Activated T-helper 2 cell treated with anti-CD3 and anti-CD28 coated beads, Interferon-gamma antibody, Interleukin-2, Interleukin-4, amounts not matched to agents 10 μg/mL and 5 μg/mL and 100 μg/mL, durations not matched to agents 14 hours and 24 hours and 36 hours (primary cell): ENCODE data around the gene HS3ST3A1. TPM values are rescaled to one million over a fixed set of nuclear protein-coding genes. Genes with fewer than 3 reads are reported as not detected.

ENCODE experiments used
- DNase-seq: peaks from one replicate; pipeline ENCODE4 v3.0.0; 2021; ENCODE audit warnings: low spot score
- H3K27ac Mint-ChIP-seq: one replicate; pipeline ENCODE4 v1.8.0; 2021; ENCODE audit warnings: mixed read lengths
- H3K27me3 Mint-ChIP-seq: one replicate; pipeline ENCODE4 v1.8.0; 2021; ENCODE audit warnings: low read depth, mixed read lengths
- H3K36me3 Mint-ChIP-seq: one replicate; pipeline ENCODE4 v1.8.0; 2021; ENCODE audit warnings: low read depth, mixed read lengths
- H3K4me1 Mint-ChIP-seq: one replicate; pipeline ENCODE4 v1.8.0; 2021; ENCODE audit warnings: low read depth, mixed read lengths
- H3K4me3 Mint-ChIP-seq: one replicate; pipeline ENCODE4 v1.8.0; 2021; ENCODE audit warnings: low read depth, mild to moderate bottlenecking, moderate library complexity, mixed read lengths
- H3K9me3 Mint-ChIP-seq: one replicate; pipeline ENCODE4 v1.8.0; 2021; ENCODE audit warnings: mixed read lengths
- intact Hi-C: fragments of 100-400 bp; cut with micrococcal nuclease; formaldehyde crosslinking; loops from one replicate; pipeline ENCODE4 v1.15.1; 2023
- total RNA-seq: library from RNA; stranded (reverse); gene quantifications from 2 replicates; pipeline ENCODE4 v1.2.3, GENCODE V29; 2022

The HS3ST3A1 gene
- total RNA-seq, 1 donor from 2014 or later, result 1.2 TPM

DNA sequence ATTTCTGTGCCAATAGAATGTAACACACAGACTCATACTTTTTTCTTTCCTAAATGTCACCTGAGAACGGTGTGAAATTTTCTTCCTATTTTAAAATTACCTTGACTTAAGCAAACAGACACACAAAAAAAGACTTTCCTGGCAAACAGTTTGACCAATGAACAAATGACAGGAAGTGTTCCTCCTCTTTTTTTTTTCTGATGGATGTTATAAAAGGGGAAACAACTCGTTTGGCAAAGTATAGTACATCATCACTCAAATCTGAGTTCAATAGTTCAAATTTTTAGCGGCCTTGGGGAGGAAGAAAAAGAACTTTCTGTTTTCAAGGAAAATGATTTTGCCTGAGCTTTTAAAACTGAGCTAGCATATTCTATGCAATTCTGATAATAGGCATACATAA, 19.8 kb downstream of the HS3ST3A1 start:
- Mint-ChIP-seq H3K4me1 (no peaks in the 10 kb centered on the region), H3K4me3 (no peak overlapping the region), H3K9me3 (no peaks in the 10 kb centered on the region), H3K27me3 (peaks cover 6% of the 10 kb centered on the region), H3K27ac (no peak overlapping the region), H3K36me3 (no peaks in the 10 kb centered on the region)
- intact Hi-C loops, result no loop called here
- DNase-seq, result no peak

DNA sequence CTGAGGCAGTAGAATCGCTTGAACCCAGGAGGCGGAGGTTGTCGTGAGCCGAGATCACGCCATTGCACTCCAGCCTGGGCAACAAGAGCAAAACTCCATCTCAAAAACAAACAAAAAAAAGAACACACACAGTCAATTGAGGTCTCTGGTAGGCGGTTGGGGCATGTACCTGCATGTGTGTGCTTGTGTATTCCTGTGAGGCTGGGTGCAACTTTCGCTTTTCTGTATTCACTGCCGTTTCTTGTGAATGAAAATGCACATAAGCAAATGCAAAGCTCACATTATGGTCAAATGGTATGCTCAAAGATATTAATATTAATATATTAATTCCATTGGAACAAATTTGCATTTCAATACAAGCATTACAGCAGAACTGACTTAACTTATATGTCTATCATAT, 20.9 kb downstream of the HS3ST3A1 start:
- Mint-ChIP-seq H3K36me3 (no peaks in the 10 kb centered on the region), H3K4me1 (no peaks in the 10 kb centered on the region), H3K4me3 (no peak overlapping the region), H3K27ac (no peak overlapping the region), H3K27me3 (peaks cover 6% of the 10 kb centered on the region), H3K9me3 (peaks cover 4% of the 10 kb centered on the region)
- no peak for DNase-seq
- intact Hi-C loops, result no loop called here

DNA sequence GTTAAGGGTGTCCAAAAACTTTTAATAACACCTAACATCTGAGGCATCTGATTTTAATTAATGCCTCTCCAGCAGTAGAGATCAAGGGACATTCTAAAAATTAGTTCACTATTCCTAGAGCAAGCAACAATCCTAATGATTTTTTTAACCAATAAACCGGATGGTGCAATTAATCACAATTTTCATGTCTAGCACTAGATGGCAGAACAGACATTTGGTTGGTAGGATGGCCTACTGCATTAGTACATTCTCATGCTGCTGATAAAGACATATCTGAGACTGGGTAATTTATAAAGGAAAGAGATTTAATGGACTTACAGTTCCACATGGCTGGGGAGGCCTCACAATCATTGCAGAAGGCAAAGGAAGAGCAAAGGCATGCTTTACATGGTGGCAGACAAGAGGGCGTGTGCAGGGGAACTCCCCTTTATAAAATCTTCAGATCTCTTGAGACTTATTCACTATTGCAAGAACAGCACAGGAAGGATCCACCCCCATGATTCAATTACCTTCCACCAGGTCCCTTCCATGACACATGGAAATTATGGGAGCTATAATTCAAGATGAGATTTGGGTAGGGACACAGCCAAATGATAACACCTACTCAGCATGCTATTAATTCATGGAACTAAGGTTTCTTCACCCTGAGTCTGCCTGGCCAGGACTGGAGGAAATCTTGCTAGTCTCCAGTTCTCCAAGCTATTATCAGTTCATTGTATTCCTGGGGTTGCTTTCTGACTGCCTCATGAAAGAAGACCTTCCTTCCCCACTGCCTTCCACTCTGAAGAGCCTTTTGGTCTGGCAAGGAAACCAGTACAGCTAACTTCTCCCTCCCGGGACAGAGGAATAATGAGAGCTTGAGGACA, 24.8 kb downstream of the HS3ST3A1 start:
- peaks cover 4% of the 10 kb centered on the region for H3K9me3 Mint-ChIP-seq
- no peak for DNase-seq
- no peaks in the 10 kb centered on the region for H3K36me3 Mint-ChIP-seq
- no peak overlapping the region for H3K27ac Mint-ChIP-seq
- H3K4me1 Mint-ChIP-seq, result no peaks in the 10 kb centered on the region
- H3K4me3 Mint-ChIP-seq, result no peak overlapping the region
- peaks cover 1% of the 10 kb centered on the region for H3K27me3 Mint-ChIP-seq
- intact Hi-C loops, result no loop called here

DNA sequence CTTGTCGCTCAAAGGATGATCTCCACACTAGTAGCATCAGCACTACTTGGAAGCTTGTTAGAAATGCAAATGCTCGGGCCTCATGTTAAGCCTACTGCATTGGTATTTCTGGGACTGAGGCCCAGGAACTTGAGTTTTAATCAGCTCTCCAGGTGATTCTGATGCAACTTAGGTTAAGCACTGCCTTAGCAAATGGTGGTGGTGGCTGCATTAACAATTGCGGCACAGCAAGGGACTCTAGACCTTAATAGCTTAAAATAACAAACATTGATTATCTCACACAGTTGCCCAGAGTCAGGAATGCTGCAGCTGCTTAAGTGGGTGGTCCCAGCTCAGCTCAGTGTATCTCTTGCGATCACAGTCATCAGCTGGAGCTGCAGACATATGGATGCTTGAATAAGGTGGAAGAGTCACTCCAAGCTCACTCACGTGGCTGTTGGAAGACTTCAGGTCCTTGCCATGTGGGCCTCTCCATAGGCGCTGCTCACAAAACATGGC, 25.8 kb downstream of the HS3ST3A1 start:
- H3K4me3 Mint-ChIP-seq, result no peak overlapping the region
- H3K27ac Mint-ChIP-seq, result no peak overlapping the region
- no peaks in the 10 kb centered on the region for H3K4me1 Mint-ChIP-seq
- no peak for DNase-seq
- H3K36me3 Mint-ChIP-seq, result no peaks in the 10 kb centered on the region
- H3K9me3 Mint-ChIP-seq, result peaks cover 4% of the 10 kb centered on the region
- peaks cover 3% of the 10 kb centered on the region for H3K27me3 Mint-ChIP-seq
- intact Hi-C loops, result no loop called here

DNA sequence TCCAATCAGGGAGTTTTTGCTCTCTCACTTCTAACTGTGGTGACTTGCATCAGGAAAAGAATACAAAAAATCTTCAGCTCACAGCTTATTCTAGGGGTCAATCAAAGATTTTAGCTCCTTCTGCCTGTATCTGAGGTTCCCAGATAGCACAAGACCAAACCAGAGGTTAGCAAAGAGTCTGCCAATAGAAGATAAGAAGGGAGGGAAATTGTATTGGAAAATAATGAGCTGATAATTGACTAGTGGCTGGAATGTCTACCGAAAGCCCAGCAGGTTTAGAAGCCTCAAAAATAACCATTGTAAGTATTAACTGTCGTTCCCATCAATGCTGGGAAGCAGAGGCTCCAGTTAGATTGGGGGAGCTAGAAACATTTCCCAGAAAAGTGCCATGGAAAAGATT, 26.3 kb downstream of the HS3ST3A1 start:
- no peak for DNase-seq
- H3K9me3 Mint-ChIP-seq, result peaks cover 4% of the 10 kb centered on the region
- H3K4me3 Mint-ChIP-seq, result no peak overlapping the region
- no peak overlapping the region for H3K27ac Mint-ChIP-seq
- H3K27me3 Mint-ChIP-seq, result peaks cover 3% of the 10 kb centered on the region
- no peaks in the 10 kb centered on the region for H3K36me3 Mint-ChIP-seq
- H3K4me1 Mint-ChIP-seq, result no peaks in the 10 kb centered on the region
- intact Hi-C loops, result no loop called here

DNA sequence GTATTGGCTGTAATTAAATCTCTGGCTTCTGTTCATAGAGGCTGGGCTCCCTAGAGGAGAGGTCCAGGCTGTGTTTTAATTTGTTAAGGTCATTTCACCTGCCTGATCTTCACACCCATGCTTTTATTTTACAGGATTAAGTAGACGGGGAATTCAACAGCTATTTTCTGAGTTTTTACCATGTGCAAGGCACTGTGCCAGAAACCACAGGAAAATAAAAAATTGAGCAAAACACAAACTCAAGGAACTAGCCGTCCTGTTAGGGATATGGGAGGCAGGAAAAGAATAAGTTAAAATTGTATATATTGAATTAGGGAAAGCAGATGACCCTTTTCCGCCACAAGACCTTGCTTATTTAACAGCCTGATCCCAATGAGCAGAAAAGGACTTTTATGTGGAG, 29.1 kb downstream of the HS3ST3A1 start:
- Mint-ChIP-seq H3K4me3 (no peak overlapping the region), H3K27ac (no peak overlapping the region), H3K27me3 (peaks cover 3% of the 10 kb centered on the region), H3K9me3 (peaks cover 4% of the 10 kb centered on the region), H3K4me1 (no peaks in the 10 kb centered on the region), H3K36me3 (no peaks in the 10 kb centered on the region)
- no peak for DNase-seq
- intact Hi-C loops, result no loop called here

DNA sequence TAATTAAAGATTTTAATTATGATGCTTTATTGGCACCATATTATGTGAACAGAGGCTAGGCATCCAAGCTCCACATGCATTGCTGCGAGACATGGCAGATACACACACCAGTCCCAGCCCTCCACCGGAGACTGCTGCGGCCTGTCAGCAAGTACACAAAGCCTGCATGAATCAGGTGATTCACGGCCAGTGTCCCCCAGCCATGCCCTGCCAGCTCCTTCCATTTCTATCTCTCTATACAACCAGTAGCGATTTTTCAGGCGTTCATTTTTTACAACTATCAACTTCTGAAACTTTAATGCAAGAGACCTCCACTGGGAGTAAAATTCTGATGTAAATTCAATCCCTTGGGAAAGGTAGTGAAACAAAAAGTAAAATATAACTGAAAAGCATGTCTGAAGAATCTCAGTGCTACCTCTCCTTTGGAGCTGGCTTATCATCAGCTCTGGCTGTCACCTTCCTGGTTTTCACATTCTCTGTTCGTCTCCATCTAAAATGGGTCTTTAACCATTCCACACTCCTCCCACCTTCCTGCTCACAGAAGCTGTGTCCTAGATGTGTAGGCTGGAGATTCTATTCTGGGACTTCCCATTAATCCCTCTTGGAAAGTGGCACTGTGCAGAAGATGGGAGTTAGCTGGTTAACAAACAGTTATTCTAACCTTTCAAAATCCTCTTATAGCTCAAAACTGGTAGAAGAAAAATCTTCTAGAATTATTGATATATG, 32.2 kb downstream of the HS3ST3A1 start:
- H3K27ac Mint-ChIP-seq, result no peak overlapping the region
- no peaks in the 10 kb centered on the region for H3K9me3 Mint-ChIP-seq
- DNase-seq, result no peak
- peaks cover 7% of the 10 kb centered on the region for H3K4me1 Mint-ChIP-seq
- intact Hi-C loops, result no loop called here
- no peaks in the 10 kb centered on the region for H3K36me3 Mint-ChIP-seq
- H3K27me3 Mint-ChIP-seq, result peaks cover 3% of the 10 kb centered on the region
- H3K4me3 Mint-ChIP-seq, result no peak overlapping the region

DNA sequence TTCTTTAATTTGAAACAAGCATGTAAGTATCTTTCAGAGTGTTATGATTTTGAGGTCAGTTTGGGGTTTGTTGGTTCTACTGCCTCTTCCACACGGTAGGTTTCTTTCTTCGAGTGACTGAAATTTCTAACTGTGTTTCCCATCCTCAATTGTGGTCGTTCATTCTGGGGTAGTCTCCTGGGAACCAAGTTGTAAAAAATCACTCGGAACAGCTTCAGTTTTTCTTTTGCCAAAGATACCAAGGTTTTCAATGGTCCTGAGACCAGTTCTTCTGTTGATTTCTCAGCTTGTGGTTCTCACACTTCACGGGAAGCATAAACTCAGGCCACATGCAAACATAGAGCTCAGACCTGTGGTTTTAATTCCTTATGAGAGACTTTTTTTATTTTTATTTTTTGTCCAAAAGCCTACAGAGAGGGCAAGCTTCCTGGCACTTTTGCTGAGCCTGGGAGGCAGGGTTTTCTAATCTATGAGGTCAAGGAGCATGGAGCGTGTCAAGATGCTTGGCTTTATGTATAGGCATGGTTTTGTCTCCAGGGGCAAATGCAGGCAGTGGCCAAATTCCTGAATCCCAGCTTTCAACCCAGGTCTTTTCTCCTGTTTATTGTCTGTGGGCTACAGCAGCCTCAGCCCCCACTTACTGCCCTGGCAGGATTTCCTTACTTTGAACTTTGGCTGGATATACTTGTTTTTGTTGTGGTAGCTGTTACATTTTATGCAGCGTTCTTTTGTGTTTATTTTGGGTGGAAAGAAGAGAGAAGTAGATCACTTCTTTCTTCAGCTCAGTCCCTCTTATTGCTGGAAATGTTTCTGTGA, 32.9 kb downstream of the HS3ST3A1 start:
- H3K27me3 Mint-ChIP-seq, result peaks cover 3% of the 10 kb centered on the region
- intact Hi-C loops, result no loop called here
- H3K4me1 Mint-ChIP-seq, result peaks cover 7% of the 10 kb centered on the region
- no peaks in the 10 kb centered on the region for H3K9me3 Mint-ChIP-seq
- DNase-seq, result no peak
- no peak overlapping the region for H3K27ac Mint-ChIP-seq
- no peaks in the 10 kb centered on the region for H3K36me3 Mint-ChIP-seq
- H3K4me3 Mint-ChIP-seq, result no peak overlapping the region

DNA sequence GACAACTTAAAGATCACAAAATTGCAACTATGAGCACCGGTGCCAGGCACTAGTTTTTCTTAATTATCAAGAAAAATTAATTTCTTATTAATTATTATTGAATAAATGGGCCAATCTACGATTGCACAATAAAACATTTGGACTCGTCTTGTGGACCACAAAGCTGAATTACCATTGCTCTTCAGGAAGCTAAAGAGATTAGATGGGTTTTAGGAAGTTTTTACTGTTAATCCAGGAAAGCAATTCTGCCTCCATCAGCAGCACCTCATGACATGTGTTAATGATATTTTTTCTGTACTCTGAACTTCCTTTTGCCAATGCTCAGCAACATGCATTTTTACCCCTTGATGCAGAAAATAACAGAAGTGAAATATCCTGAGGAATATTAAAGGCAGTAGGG, 37.9 kb downstream of the HS3ST3A1 start:
- no peaks in the 10 kb centered on the region for H3K9me3 Mint-ChIP-seq
- no peak overlapping the region for H3K4me3 Mint-ChIP-seq
- DNase-seq, result no peak
- no peaks in the 10 kb centered on the region for H3K27me3 Mint-ChIP-seq
- no peaks in the 10 kb centered on the region for H3K36me3 Mint-ChIP-seq
- no peak overlapping the region for H3K27ac Mint-ChIP-seq
- intact Hi-C loops, result no loop called here
- H3K4me1 Mint-ChIP-seq, result peaks cover 7% of the 10 kb centered on the region

DNA sequence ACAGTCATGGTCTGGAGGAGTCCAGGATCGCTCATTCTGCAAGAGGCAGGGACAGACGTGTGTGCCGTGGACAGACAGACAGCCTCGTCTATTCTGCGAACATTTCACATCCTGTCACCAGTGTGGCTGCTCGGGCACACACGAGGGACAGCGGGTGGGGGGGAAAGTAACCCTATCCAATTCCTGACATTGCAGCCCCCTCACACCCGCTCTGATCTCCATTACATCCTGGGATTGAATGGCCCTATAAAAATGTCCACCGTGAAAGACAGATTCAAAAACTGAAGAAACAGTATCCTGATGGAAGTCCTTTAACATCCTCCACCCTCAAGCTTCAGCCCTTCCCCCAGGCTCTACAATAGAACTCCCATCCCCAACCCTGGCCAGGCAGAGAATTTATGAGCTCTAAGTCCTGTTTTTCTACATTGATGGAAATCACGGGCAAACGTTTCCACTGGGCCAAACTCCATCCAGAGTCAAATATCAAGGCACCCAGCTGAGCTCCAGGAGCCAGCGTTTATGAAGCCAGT, 39.4 kb downstream of the HS3ST3A1 start:
- no peak overlapping the region for H3K27ac Mint-ChIP-seq
- DNase-seq, result no peak
- no peaks in the 10 kb centered on the region for H3K27me3 Mint-ChIP-seq
- intact Hi-C loops, result no loop called here
- no peaks in the 10 kb centered on the region for H3K36me3 Mint-ChIP-seq
- H3K4me1 Mint-ChIP-seq, result peaks cover 7% of the 10 kb centered on the region
- no peaks in the 10 kb centered on the region for H3K9me3 Mint-ChIP-seq
- H3K4me3 Mint-ChIP-seq, result no peak overlapping the region

DNA sequence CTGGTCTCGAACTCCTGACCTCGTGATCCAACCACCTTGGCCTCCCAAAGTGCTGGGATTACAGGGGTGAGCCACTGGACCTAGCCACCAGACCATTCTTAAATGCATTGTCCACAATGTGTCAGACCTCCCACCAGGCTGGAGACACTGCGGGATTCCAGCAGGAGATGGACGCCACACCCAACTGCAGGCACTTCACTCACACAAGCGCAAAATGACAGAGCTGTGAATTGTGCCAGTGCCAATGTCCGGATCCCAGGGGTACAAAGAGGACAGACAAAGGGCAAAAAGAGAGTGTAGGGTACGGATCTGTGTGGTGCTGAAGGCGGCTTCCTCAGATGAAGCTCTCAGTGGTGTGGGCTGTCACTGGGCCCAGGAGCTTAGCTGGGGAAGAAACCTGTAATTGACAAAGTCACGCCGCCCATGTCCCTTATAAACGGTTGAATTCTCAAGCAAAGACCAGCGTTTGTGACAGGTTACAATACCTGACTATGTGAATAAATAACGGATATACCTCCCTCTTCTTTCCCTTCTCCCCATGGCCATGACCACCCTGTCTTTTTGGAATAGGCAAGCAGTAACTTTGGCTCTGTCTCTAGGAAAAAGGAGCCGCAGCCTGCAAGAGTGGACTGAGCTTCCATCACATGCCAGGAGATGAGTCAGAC, 40.0 kb downstream of the HS3ST3A1 start:
- intact Hi-C loops, result no loop called here
- no peaks in the 10 kb centered on the region for H3K9me3 Mint-ChIP-seq
- H3K4me3 Mint-ChIP-seq, result no peak overlapping the region
- H3K4me1 Mint-ChIP-seq, result peaks cover 6% of the 10 kb centered on the region
- no peak for DNase-seq
- H3K27ac Mint-ChIP-seq, result no peak overlapping the region
- no peaks in the 10 kb centered on the region for H3K27me3 Mint-ChIP-seq
- no peaks in the 10 kb centered on the region for H3K36me3 Mint-ChIP-seq

DNA sequence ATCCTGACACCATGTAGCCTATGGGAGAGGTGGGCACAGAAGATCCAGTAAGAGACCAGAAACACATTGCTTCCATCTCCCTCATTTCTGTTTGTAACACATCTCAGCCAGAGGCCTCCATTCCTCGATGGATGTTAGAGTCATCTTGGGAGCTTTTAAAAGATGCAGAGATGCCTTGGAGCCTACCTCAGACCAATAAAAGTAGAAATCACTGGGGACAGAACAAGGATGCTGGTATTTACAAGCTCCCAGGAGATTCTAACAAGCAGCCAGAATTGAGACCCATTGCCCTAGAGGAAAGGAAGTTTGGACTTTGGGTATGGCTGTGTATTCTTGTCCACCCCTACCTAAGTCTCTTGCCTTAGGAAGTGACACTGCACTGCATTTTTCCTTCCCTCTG, 40.8 kb downstream of the HS3ST3A1 start:
- intact Hi-C loops, result no loop called here
- Mint-ChIP-seq H3K27me3 (no peaks in the 10 kb centered on the region), H3K27ac (no peak overlapping the region), H3K36me3 (no peaks in the 10 kb centered on the region), H3K9me3 (no peaks in the 10 kb centered on the region), H3K4me1 (no peaks in the 10 kb centered on the region), H3K4me3 (no peak overlapping the region)
- DNase-seq, result no peak
